HCT116 (cell line): ENCODE results near the gene ALDH6A1. TPM values are rescaled to one million over a fixed set of nuclear protein-coding genes. Genes with fewer than 3 reads are reported as not detected.

Experiments used
- ATAC-seq: fragments of 200-7000 bp; cut with Tn5 transposase; 2 replicates; pipeline ENCODE4 v1.9.1; 2020; ENCODE audit warnings: mild to moderate bottlenecking, moderate library complexity
- BruUV-seq: library from RNA; stranded (reverse); fragments of 400-500 nt; replicated peaks from 2 replicates; lab custom pipeline; 2021; lab: Mats Ljungman, UMichigan
- CTCF ChIA-PET: fragments of 300-600 bp; sonication (Branson Sonifier 250); formaldehyde crosslinking; loops from one replicate; lab custom pipeline; 2021; ENCODE audit warnings: antibody characterized with exemption; lab: Charles Lee
- POLR2A ChIA-PET: fragments of 300-600, 350-600 bp; sonication (Branson Sonifier 250); formaldehyde crosslinking; loops from one replicate; lab custom pipeline; 2021; ENCODE audit warnings: antibody characterized with exemption; lab: Charles Lee
- RAD21 ChIA-PET, 2 experiments: fragments of 300-600 bp; sonication (Branson Sonifier 250); formaldehyde crosslinking; loops; one replicate each; lab custom pipeline; 2023; ENCODE audit warnings: low total read pairs in 2 of 2; ENCODE audit not compliant: uncharacterized antibody in 2 of 2, unreplicated experiment in 2 of 2, low non-redundant PET in 1 of 2; lab: Charles Lee
- DNase-seq: peaks from one replicate; pipeline ENCODE4 v3.0.0-alpha.2; 2010; ENCODE audit warnings: low read depth, low spot score
- H2AFZ ChIP-seq: fragments of 200-600 bp; shearing (Covaris generic), sonication (generic); 2 replicates; pipeline ENCODE4 v1.6.1; 2017; ENCODE audit warnings: low read depth, mixed run types, mixed read lengths, antibody characterized with exemption, low read length; ENCODE audit not compliant: poor library complexity, severe bottlenecking
- H3K27ac ChIP-seq: 2 replicates; pipeline ENCODE4 v1.5.1; 2012; ENCODE audit warnings: low read depth, low read length
- H3K27me3 ChIP-seq: fragments of 200-600 bp; sonication (generic); 2 replicates; pipeline ENCODE4 v1.6.1; 2016; ENCODE audit warnings: mixed run types, low read length, mixed read lengths; ENCODE audit not compliant: insufficient read depth
- H3K36me3 ChIP-seq, 2 experiments: fragments of 200-500 bp in 1 of 2; fragments of 200-600 bp in 1 of 2; sonication (Bioruptor generic) in 1 of 2; sonication (generic) in 1 of 2; 2 replicates each; pipeline versions ENCODE4 v1.5.1 to v1.6.1; 2014 to 2016; ENCODE audit warnings: low read length in 2 of 2, inconsistent platforms in 1 of 2, mixed read lengths in 1 of 2, mixed run types in 1 of 2; ENCODE audit not compliant: insufficient read depth in 2 of 2, control insufficient read depth in 1 of 2
- H3K4me1 ChIP-seq, 2 experiments: fragments of 200-600 bp in 1 of 2; sonication (generic) in 1 of 2; 2 replicates each; pipeline versions ENCODE4 v1.5.1 to v1.6.1; 2012 to 2017; ENCODE audit warnings: low read length in 2 of 2, inconsistent platforms in 1 of 2, mild to moderate bottlenecking in 1 of 2, mixed read lengths in 1 of 2, mixed run types in 1 of 2, moderate library complexity in 1 of 2; ENCODE audit not compliant: insufficient read depth in 2 of 2, control insufficient read depth in 1 of 2
- H3K4me2 ChIP-seq: fragments of 200-600 bp; sonication (generic); 2 replicates; pipeline ENCODE4 v1.6.1; 2017; ENCODE audit warnings: mixed run types, low read length, mixed read lengths
- H3K4me3 ChIP-seq, 2 experiments: fragments of 200-600 bp in 1 of 2; sonication (generic) in 1 of 2; replicated peaks in 1 of 2; 2 replicates each; pipeline ENCODE4 v1.5.1; 2011 to 2016; ENCODE audit warnings: low read length in 2 of 2, control low read depth in 1 of 2, low read depth in 1 of 2, mild to moderate bottlenecking in 1 of 2, mixed read lengths in 1 of 2, mixed run types in 1 of 2
- H3K79me2 ChIP-seq: fragments of 200-600 bp; sonication (generic); 2 replicates; pipeline ENCODE4 v1.6.1; 2017; ENCODE audit warnings: mild to moderate bottlenecking, mixed run types, low read length, moderate library complexity, mixed read lengths; ENCODE audit not compliant: insufficient read depth
- H3K9ac ChIP-seq: fragments of 200-600 bp; sonication (generic); 2 replicates; pipeline ENCODE4 v1.6.1; 2016; ENCODE audit warnings: low read length, mixed read lengths
- H3K9me2 ChIP-seq: fragments of 200-600 bp; sonication (generic), shearing (Covaris generic); 2 replicates; pipeline ENCODE4 v1.6.1; 2017; ENCODE audit warnings: mixed run types, mild to moderate bottlenecking, moderate library complexity; ENCODE audit not compliant: insufficient read depth
- H3K9me3 ChIP-seq, 2 experiments: fragments of 200-500 bp in 1 of 2; fragments of 200-600 bp in 1 of 2; sonication (Bioruptor generic) in 1 of 2; sonication (generic) in 1 of 2; 2 replicates each; pipeline ENCODE4 v1.6.1; 2014 to 2017; ENCODE audit warnings: low read length in 2 of 2, mixed read lengths in 2 of 2, inconsistent platforms in 1 of 2, low read depth in 1 of 2, mild to moderate bottlenecking in 1 of 2, mixed run types in 1 of 2, moderate library complexity in 1 of 2; ENCODE audit not compliant: control insufficient read depth in 1 of 2, insufficient read depth in 1 of 2
- H4K20me1 ChIP-seq: fragments of 200-600 bp; sonication (generic), shearing (Covaris generic); 2 replicates; pipeline ENCODE4 v1.6.1; 2017; ENCODE audit warnings: mixed run types, mild to moderate bottlenecking, moderate library complexity; ENCODE audit not compliant: insufficient read depth
- CBX3 ChIP-seq: IDR thresholded peaks from 2 replicates; pipeline ENCODE4 v1.6.1; 2012; ENCODE audit warnings: low read depth
- CEBPB ChIP-seq: IDR thresholded peaks from 2 replicates; pipeline ENCODE4 v1.6.1; 2012; ENCODE audit warnings: low read depth
- CTCF ChIP-seq, 3 experiments: fragments of 200-600 bp in 1 of 3; sonication (generic) in 1 of 3; IDR thresholded peaks in 2 of 3; conservative IDR thresholded peaks in 1 of 3; 2 replicates each; pipeline ENCODE4 v1.5.1; 2012 to 2017; ENCODE audit warnings: low read depth in 2 of 3, low read length in 2 of 3, antibody characterized with exemption in 1 of 3, borderline replicate concordance in 1 of 3, control low read depth in 1 of 3, mild to moderate bottlenecking in 1 of 3, mixed read lengths in 1 of 3, mixed run types in 1 of 3, moderate library complexity in 1 of 3; ENCODE audit not compliant: insufficient read depth in 1 of 3
- EGR1 ChIP-seq: IDR thresholded peaks from 2 replicates; pipeline ENCODE4 v1.6.1; 2012; ENCODE audit warnings: low read depth
- ELF1 ChIP-seq: IDR thresholded peaks from 2 replicates; pipeline ENCODE4 v1.6.1; 2012; ENCODE audit warnings: low read depth, borderline replicate concordance
- EZH2phosphoT487 ChIP-seq: fragments of 200-600 bp; IDR thresholded peaks from 2 replicates; pipeline ENCODE4 v1.6.1; 2018; ENCODE audit warnings: antibody characterized with exemption, borderline replicate concordance
- FOSL1 ChIP-seq: IDR thresholded peaks from 2 replicates; pipeline ENCODE4 v1.6.1; 2012; ENCODE audit warnings: low read depth
- POLR2A ChIP-seq: IDR thresholded peaks from 2 replicates; pipeline ENCODE4 v1.7.0; 2011; ENCODE audit warnings: borderline replicate concordance; ENCODE audit not compliant: insufficient read depth, insufficient read length; ENCODE audit errors: extremely low read depth
- POLR2AphosphoS5 ChIP-seq: IDR thresholded peaks from 2 replicates; pipeline ENCODE4 v1.6.1; 2011; ENCODE audit warnings: mild to moderate bottlenecking, low read depth, low read length, moderate library complexity
- RAD21 ChIP-seq: IDR thresholded peaks from 2 replicates; pipeline ENCODE4 v1.6.1; 2012; ENCODE audit warnings: low read depth, mild to moderate bottlenecking
- SRF ChIP-seq: IDR thresholded peaks from 2 replicates; pipeline ENCODE4 v1.6.1; 2012; ENCODE audit warnings: low read depth
- YY1 ChIP-seq: IDR thresholded peaks from 2 replicates; pipeline ENCODE4 v1.6.1; 2011; ENCODE audit warnings: low read length, low read depth, moderate library complexity, mild to moderate bottlenecking; ENCODE audit not compliant: insufficient replicate concordance; ENCODE audit errors: extremely low read depth
- ZBTB33 ChIP-seq: IDR thresholded peaks from 2 replicates; pipeline ENCODE4 v1.6.1; 2011; ENCODE audit warnings: mild to moderate bottlenecking, low read length, moderate library complexity; ENCODE audit not compliant: insufficient replicate concordance; ENCODE audit errors: extremely low read depth
- ZNF274 ChIP-seq: fragments of 200-500 bp; sonication (Bioruptor generic); IDR thresholded peaks from 2 replicates; pipeline ENCODE4 v1.6.1; 2014; ENCODE audit warnings: mild to moderate bottlenecking, low read depth, low read length, inconsistent platforms
- intact Hi-C: fragments of 100-400 bp; cut with micrococcal nuclease; formaldehyde crosslinking; loops from 2 replicates; pipeline ENCODE4 v1.10.0; 2022
- total RNA-seq: library from RNA; stranded (reverse); gene quantifications from one replicate; pipeline ENCODE4 v1.2.1, GENCODE V29; 2021; ENCODE audit not compliant: unreplicated experiment

ALDH6A1 gene
- total RNA-seq, 1 experiment from 2014 or later: 15.6 TPM

- TF ChIP-seq ELF1: no peak
Measured at GRCh38 chr14:74064883-74065282, 19.4 kb downstream of the ALDH6A1 start.

GRCh38 chr14:74064426-74064825, 19.8 kb downstream of the ALDH6A1 start:
- H2AFZ ChIP-seq: no peak overlapping the region
- no peak overlapping the region for H3K4me2 ChIP-seq
- ChIA-PET POLR2A (no interaction called here), RAD21 (no interaction called here), CTCF (interaction anchor here (0.8 kb wide), 1 partner anchor 16 kb away, joined by 3 read pairs; no protein-coding TSS in a partner anchor)
- no peak overlapping the region for H3K9ac ChIP-seq
- no peaks in the 10 kb centered on the region; a peak in 1 of 4 replicates for H3K36me3 ChIP-seq
- no peaks in the 10 kb centered on the region for H3K79me2 ChIP-seq
- no peaks in the 10 kb centered on the region for H4K20me1 ChIP-seq
- H3K27ac ChIP-seq: no peak overlapping the region
- no TSS peak for BruUV-seq
- no peak for DNase-seq
- intact Hi-C loops: no loop called here
- no peak overlapping the region for H3K4me3 ChIP-seq
- H3K27me3 ChIP-seq: no peaks in the 10 kb centered on the region
- H3K9me2 ChIP-seq: no peaks in the 10 kb centered on the region
- no peak for ATAC-seq
- no peaks in the 10 kb centered on the region for H3K9me3 ChIP-seq
- TF ChIP-seq YY1 (no peak), EZH2phosphoT487 (no peak), CEBPB (no peak), ZNF274 (no peak), CTCF (IDR thresholded peaks at IDR 0.05 in 2 of 3, conservative IDR thresholded peaks at IDR 0.05 in 1 of 3; ENCODE audit: borderline replicate concordance in 1 of 3, insufficient read depth in 1 of 3, low read depth in 2 of 3, low read length in 2 of 3) (no peak), POLR2A (no peak), SRF (no peak), FOSL1 (no peak), CBX3 (no peak), ELF1 (no peak), POLR2AphosphoS5 (no peak), RAD21 (no peak), ZBTB33 (no peak), EGR1 (no peak)
- TF ChIP-seq, all 23 proteins: peak for 0
- peaks cover 11 to 17% of the 10 kb centered on the region in 2 experiments; a peak in 3 of 4 replicates for H3K4me1 ChIP-seq

More at GRCh38 chr14:74064883-74065282, 19.4 kb downstream of the ALDH6A1 start:
- Histone ChIP-seq H3K27me3 (no peaks in the 10 kb centered on the region), H3K27ac (no peak overlapping the region), H2AFZ (no peak overlapping the region), H4K20me1 (no peaks in the 10 kb centered on the region), H3K79me2 (no peaks in the 10 kb centered on the region), H3K4me1 (peaks cover 11 to 17% of the 10 kb centered on the region in 2 experiments; a peak in 3 of 4 replicates), H3K36me3 (no peaks in the 10 kb centered on the region; a peak in 1 of 4 replicates), H3K9ac (no peak overlapping the region), H3K4me2 (no peak overlapping the region), H3K4me3 (no peak overlapping the region), H3K9me2 (no peaks in the 10 kb centered on the region), H3K9me3 (no peaks in the 10 kb centered on the region)
- no peak for ATAC-seq
- no TSS peak for BruUV-seq
- ChIA-PET POLR2A (no interaction called here), RAD21 (no interaction called here), CTCF (interaction anchor here (0.8 kb wide), 1 partner anchor 17 kb away, joined by 3 read pairs; no protein-coding TSS in a partner anchor)
- intact Hi-C loops: no loop called here
- no peak for DNase-seq
